Mesenchymal stem cell (in vitro differentiated cells and primary cell): Measurements from ENCODE around the gene USP17L10.
"Not testable (repeated sequence)": the region's sequence is repeated elsewhere in the genome, so short reads cannot be mapped to it uniquely, and the experiment has no call there.

ENCODE experiments used
- DNase-seq: peaks from one replicate; pipeline ENCODE4 v3.0.0-alpha.2; 2013
- H2AFZ ChIP-seq: one replicate; pipeline ENCODE4 v1.6.1; 2013; ENCODE audit warnings: low read depth, mild to moderate bottlenecking, control low read depth, inconsistent platforms, low read length, moderate library complexity
- H2AK5ac ChIP-seq: 2 replicates; pipeline ENCODE4 v1.6.1; 2013; ENCODE audit warnings: low read length, moderate library complexity, mild to moderate bottlenecking, inconsistent platforms; ENCODE audit not compliant: severe bottlenecking
- H2BK120ac ChIP-seq: one replicate; pipeline ENCODE4 v1.6.1; 2013; ENCODE audit warnings: low read depth, mild to moderate bottlenecking, inconsistent platforms, low read length, moderate library complexity
- H2BK12ac ChIP-seq, 2 experiments: one replicate each; pipeline ENCODE4 v1.6.1; 2013; ENCODE audit warnings: inconsistent platforms in 2 of 2, low read length in 2 of 2, mild to moderate bottlenecking in 2 of 2, moderate library complexity in 2 of 2, control low read depth in 1 of 2
- H2BK15ac ChIP-seq: one replicate; pipeline ENCODE4 v1.6.1; 2013; ENCODE audit warnings: mild to moderate bottlenecking, low read depth, inconsistent platforms; ENCODE audit not compliant: poor library complexity, severe bottlenecking
- H2BK5ac ChIP-seq: 2 replicates; pipeline ENCODE4 v1.6.1; 2013; ENCODE audit warnings: low read depth, mild to moderate bottlenecking, low read length, control low read depth, inconsistent platforms; ENCODE audit not compliant: poor library complexity, severe bottlenecking
- H3K14ac ChIP-seq, 2 experiments: one replicate each; pipeline ENCODE4 v1.6.1; 2013; ENCODE audit warnings: inconsistent platforms in 2 of 2, low read length in 2 of 2, control low read depth in 1 of 2, mild to moderate bottlenecking in 1 of 2, moderate library complexity in 1 of 2
- H3K18ac ChIP-seq, 2 experiments: one replicate each; pipeline ENCODE4 v1.6.1; 2013; ENCODE audit warnings: inconsistent platforms in 2 of 2, low read length in 2 of 2, control low read depth in 1 of 2, low read depth in 1 of 2, mild to moderate bottlenecking in 1 of 2
- H3K23ac ChIP-seq, 2 experiments: one replicate each; pipeline ENCODE4 v1.6.1; 2013; ENCODE audit warnings: inconsistent platforms in 2 of 2, low read length in 2 of 2, mild to moderate bottlenecking in 2 of 2, moderate library complexity in 2 of 2, control low read depth in 1 of 2
- H3K27ac ChIP-seq: 2 replicates; pipeline ENCODE4 v1.5.1; 2013; ENCODE audit warnings: mild to moderate bottlenecking, moderate library complexity, low read length, control low read depth, inconsistent platforms; ENCODE audit not compliant: poor library complexity, severe bottlenecking
- H3K27me3 ChIP-seq, 2 experiments: 2 replicates each; pipeline versions ENCODE4 v1.6.1 to v1.7.0; 2013; ENCODE audit warnings: low read length in 2 of 2, mild to moderate bottlenecking in 2 of 2, moderate library complexity in 2 of 2, control low read depth in 1 of 2, inconsistent platforms in 1 of 2; ENCODE audit not compliant: control insufficient read depth in 1 of 2, insufficient read depth in 1 of 2
- H3K36me3 ChIP-seq, 2 experiments: 2 replicates each; pipeline versions ENCODE4 v1.6.1 to v1.7.0; 2013; ENCODE audit warnings: low read length in 2 of 2, control low read depth in 1 of 2, inconsistent platforms in 1 of 2, low read depth in 1 of 2, mild to moderate bottlenecking in 1 of 2; ENCODE audit not compliant: insufficient read depth in 2 of 2, control insufficient read depth in 1 of 2
- H3K4ac ChIP-seq, 2 experiments: one replicate each; pipeline ENCODE4 v1.6.1; 2013; ENCODE audit warnings: inconsistent platforms in 2 of 2, low read length in 2 of 2, mild to moderate bottlenecking in 2 of 2, moderate library complexity in 2 of 2, control low read depth in 1 of 2, low read depth in 1 of 2
- H3K4me1 ChIP-seq: 2 replicates; pipeline ENCODE4 v1.6.1; 2013; ENCODE audit warnings: low read depth, low read length, control low read depth; ENCODE audit not compliant: control insufficient read depth, insufficient read depth
- H3K4me2 ChIP-seq: 2 replicates; pipeline ENCODE4 v1.6.1; 2013; ENCODE audit warnings: low read length, mild to moderate bottlenecking, inconsistent platforms; ENCODE audit not compliant: poor library complexity, severe bottlenecking
- H3K4me3 ChIP-seq, 2 experiments: 2 replicates each; pipeline versions ENCODE4 v1.5.1 to v1.7.0; 2013; ENCODE audit warnings: low read length in 2 of 2, mild to moderate bottlenecking in 2 of 2, control low read depth in 1 of 2, low read depth in 1 of 2; ENCODE audit not compliant: insufficient read depth in 1 of 2
- H3K79me1 ChIP-seq: replicated peaks from 2 replicates; pipeline ENCODE4 v1.6.1; 2013; ENCODE audit warnings: mild to moderate bottlenecking, control low read depth, low read length, inconsistent platforms; ENCODE audit not compliant: poor library complexity, severe bottlenecking
- H3K9ac ChIP-seq: 2 replicates; pipeline ENCODE4 v1.7.0; 2013; ENCODE audit warnings: mild to moderate bottlenecking, low read length, moderate library complexity
- H3K9me3 ChIP-seq: 2 replicates; pipeline ENCODE4 v1.7.0; 2013; ENCODE audit warnings: mild to moderate bottlenecking, low read length; ENCODE audit not compliant: control insufficient read depth
- H4K8ac ChIP-seq: one replicate; pipeline ENCODE4 v1.6.1; 2013; ENCODE audit warnings: inconsistent platforms, mild to moderate bottlenecking, low read length, moderate library complexity
- H4K91ac ChIP-seq: one replicate; pipeline ENCODE4 v1.6.1; 2013; ENCODE audit warnings: mild to moderate bottlenecking, low read length, inconsistent platforms
- WGBS: methylation state at CpG from one replicate; pipeline ENCODE4 v1.1.7; 2013; ENCODE audit warnings: mixed read lengths; 5-methylcytosine and 5-hydroxymethylcytosine counted together

USP17L10 gene

DNA sequence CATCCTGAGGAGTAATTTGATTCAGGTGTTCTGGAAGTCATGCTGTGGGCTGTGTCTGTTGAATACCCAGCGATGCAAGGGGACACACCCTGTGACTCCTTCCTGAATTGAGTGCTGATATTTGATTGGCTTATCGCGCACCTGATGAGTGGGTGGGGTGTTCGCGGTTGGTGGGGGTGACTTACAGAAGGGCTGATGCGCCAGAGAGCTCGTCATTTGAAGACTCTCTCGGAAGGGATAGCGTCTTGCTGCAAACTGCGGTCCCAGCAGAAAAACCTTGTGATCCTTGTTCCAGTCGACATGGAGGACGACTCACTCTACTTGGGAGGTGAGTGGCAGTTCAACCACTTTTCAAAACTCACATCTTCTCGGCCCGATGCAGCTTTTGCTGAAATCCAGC lies 4.6 kb downstream of the USP17L10 start, which contains the start of gene USP17L11:
USP17L11 (plus strand) TSS at position 301 of the 400 bp plus-strand sequence; CDS start at position 301, 0 bp downstream.
- not testable (repeated sequence) for H3K27me3 ChIP-seq, H3K14ac ChIP-seq, H3K36me3 ChIP-seq, H2BK5ac ChIP-seq, H3K4me2 ChIP-seq, H2BK12ac ChIP-seq, H3K9ac ChIP-seq, H3K18ac ChIP-seq, H4K91ac ChIP-seq, H2AFZ ChIP-seq, H2BK120ac ChIP-seq, H2BK15ac ChIP-seq, H2AK5ac ChIP-seq, H3K27ac ChIP-seq, H3K79me1 ChIP-seq, H3K23ac ChIP-seq, H4K8ac ChIP-seq, DNase-seq, H3K9me3 ChIP-seq, H3K4ac ChIP-seq, H3K4me3 ChIP-seq, H3K4me1 ChIP-seq
- WGBS: no CpG with 5 or more reads among the region's 14 CpGs

- H4K91ac ChIP-seq, H3K4ac ChIP-seq, H3K36me3 ChIP-seq, H2AK5ac ChIP-seq, H3K27me3 ChIP-seq, H2BK12ac ChIP-seq, H3K18ac ChIP-seq, DNase-seq, H3K9me3 ChIP-seq, H2BK120ac ChIP-seq, H3K4me1 ChIP-seq, H3K79me1 ChIP-seq, H3K27ac ChIP-seq, H2BK15ac ChIP-seq, H4K8ac ChIP-seq, H2BK5ac ChIP-seq, H3K9ac ChIP-seq, H3K14ac ChIP-seq, H3K4me2 ChIP-seq, H3K23ac ChIP-seq, H2AFZ ChIP-seq, H3K4me3 ChIP-seq: not testable (repeated sequence)
- WGBS: no CpG with 5 or more reads among the region's 13 CpGs
These were observed 9.4 kb downstream of the USP17L10 start, which contains the start of gene USP17L12 for GRCh38 chr4:9219852-9220251. USP17L12 (plus strand) TSS chr4:9220152; CDS start chr4:9220152, 0 bp downstream.

GRCh38 chr4:9224596-9224995 lies 14.1 kb downstream of the USP17L10 start, which contains the start of gene USP17L13:
USP17L13 (plus strand) TSS chr4:9224896; CDS start chr4:9224896, 0 bp downstream.
- not testable (repeated sequence) for DNase-seq, H3K79me1 ChIP-seq, H3K27ac ChIP-seq, H3K27me3 ChIP-seq, H2BK15ac ChIP-seq, H4K8ac ChIP-seq, H3K4me2 ChIP-seq, H3K4ac ChIP-seq, H3K4me3 ChIP-seq, H3K4me1 ChIP-seq, H3K9ac ChIP-seq, H3K14ac ChIP-seq, H2AK5ac ChIP-seq, H2BK120ac ChIP-seq, H3K36me3 ChIP-seq, H3K18ac ChIP-seq, H4K91ac ChIP-seq, H2BK12ac ChIP-seq, H3K23ac ChIP-seq, H2AFZ ChIP-seq, H3K9me3 ChIP-seq, H2BK5ac ChIP-seq
- whole genome bisulfite sequencing: no CpG with 5 or more reads among the region's 14 CpGs

- H2BK5ac ChIP-seq, H2AFZ ChIP-seq, H3K4me2 ChIP-seq, DNase-seq, H3K4ac ChIP-seq, H3K9me3 ChIP-seq, H3K18ac ChIP-seq, H2BK12ac ChIP-seq, H3K36me3 ChIP-seq, H3K4me1 ChIP-seq, H3K14ac ChIP-seq, H3K79me1 ChIP-seq, H4K8ac ChIP-seq, H3K23ac ChIP-seq, H3K27ac ChIP-seq, H2BK15ac ChIP-seq, H3K9ac ChIP-seq, H2BK120ac ChIP-seq, H4K91ac ChIP-seq, H2AK5ac ChIP-seq, H3K4me3 ChIP-seq, H3K27me3 ChIP-seq: not testable (repeated sequence)
- no CpG with 5 or more reads among the region's 8 CpGs for WGBS
These were observed 19.8 kb downstream of the USP17L10 start for GRCh38 chr4:9230249-9230648.
